HEK293 (cell line): ENCODE data around the gene SOX11.

Experiments used
- CTCF ChIA-PET: fragments of 350-600 bp; formaldehyde crosslinking; extraction: SDS; loops from one replicate; lab custom pipeline; 2021; ENCODE audit warnings: antibody characterized with exemption; lab: Yijun Ruan, JAX
- POLR2A ChIA-PET: fragments of 300-600 bp; formaldehyde crosslinking; extraction: SDS; loops from one replicate; lab custom pipeline; 2020; ENCODE audit warnings: antibody characterized with exemption, inconsistent platforms; lab: Yijun Ruan, JAX
- H3K27ac ChIP-seq: fragments of 200-500 bp; sonication (Bioruptor generic); 2 replicates; pipeline ENCODE4 v1.5.1; 2014; ENCODE audit warnings: low read depth, low read length, control low read depth, inconsistent platforms; ENCODE audit errors: extremely low read depth
- H3K36me3 ChIP-seq, 2 experiments: fragments of 200-500 bp in 1 of 2; sonication (Bioruptor generic) in 1 of 2; 1 replicate in 1 of 2; 2 replicates in 1 of 2; pipeline ENCODE4 v1.5.1; 2014 to 2017; ENCODE audit warnings: inconsistent platforms in 2 of 2, low read length in 2 of 2; ENCODE audit not compliant: control insufficient read depth in 2 of 2, insufficient read depth in 1 of 2
- H3K4me1 ChIP-seq: fragments of 200-500 bp; sonication (Bioruptor generic); 2 replicates; pipeline ENCODE4 v1.5.1; 2014; ENCODE audit warnings: mild to moderate bottlenecking, low read length, inconsistent platforms; ENCODE audit not compliant: control insufficient read depth, insufficient read depth
- H3K4me3 ChIP-seq: 2 replicates; pipeline ENCODE4 v1.5.1; 2011; ENCODE audit warnings: low read depth, mild to moderate bottlenecking, control low read depth, low read length, moderate library complexity
- H3K9me3 ChIP-seq: fragments of 200-500 bp; sonication (Bioruptor generic); 2 replicates; pipeline ENCODE4 v1.5.1; 2014; ENCODE audit warnings: low read depth, low read length, inconsistent platforms; ENCODE audit not compliant: control insufficient read depth, insufficient read depth
- BCL11B ChIP-seq: fragments of 450-650 bp; formaldehyde crosslinking; IDR thresholded peaks from 2 replicates; pipeline ENCODE4 v1.5.1; 2016; ENCODE audit warnings: low read depth, missing biosample characterization, missing genetic modification characterization
- GLI4 ChIP-seq: fragments of 450-650 bp; formaldehyde crosslinking; IDR thresholded peaks from 2 replicates; pipeline ENCODE4 v1.5.1; 2016; ENCODE audit warnings: missing biosample characterization, missing genetic modification characterization
- GLIS2 ChIP-seq: fragments of 450-650 bp; formaldehyde crosslinking; IDR thresholded peaks from 2 replicates; pipeline ENCODE4 v1.5.1; 2016; ENCODE audit warnings: missing biosample characterization, missing genetic modification characterization
- HOXC10 ChIP-seq: sonication (generic); formaldehyde crosslinking; IDR thresholded peaks from 2 replicates; pipeline ENCODE4 v1.8.1; 2023; ENCODE audit warnings: mild to moderate bottlenecking, missing genetic modification reagents
- MYNN ChIP-seq: fragments of 450-650 bp; formaldehyde crosslinking; IDR thresholded peaks from 2 replicates; pipeline ENCODE4 v1.5.1; 2016; ENCODE audit warnings: missing biosample characterization, missing genetic modification characterization, borderline replicate concordance
- OSR2 ChIP-seq: fragments of 450-650 bp; formaldehyde crosslinking; IDR thresholded peaks from 2 replicates; pipeline ENCODE4 v1.5.1; 2016; ENCODE audit warnings: missing biosample characterization, missing genetic modification characterization
- TCF7L2 ChIP-seq: IDR thresholded peaks from 2 replicates; pipeline ENCODE4 v1.6.1; 2011; ENCODE audit warnings: low read depth, mild to moderate bottlenecking, inconsistent platforms, low read length, moderate library complexity, borderline replicate concordance
- ZBTB48 ChIP-seq: fragments of 450-650 bp; formaldehyde crosslinking; IDR thresholded peaks from 2 replicates; pipeline ENCODE4 v1.5.1; 2016; ENCODE audit warnings: missing biosample characterization, missing genetic modification characterization
- ZFP37 ChIP-seq: fragments of 450-650 bp; formaldehyde crosslinking; IDR thresholded peaks from 2 replicates; pipeline ENCODE4 v1.5.1; 2016; ENCODE audit warnings: missing biosample characterization, missing genetic modification characterization
- ZNF202 ChIP-seq: fragments of 450-650 bp; formaldehyde crosslinking; IDR thresholded peaks from 2 replicates; pipeline ENCODE4 v1.5.1; 2016; ENCODE audit warnings: missing biosample characterization, missing genetic modification characterization, borderline replicate concordance
- ZNF274 ChIP-seq, 2 experiments: fragments of 200-500 bp in 1 of 2; fragments of 450-650 bp in 1 of 2; sonication (Bioruptor generic) in 1 of 2; formaldehyde crosslinking in 1 of 2; IDR thresholded peaks; 2 replicates each; pipeline versions ENCODE4 v1.5.1 to v1.6.1; 2014 to 2016; ENCODE audit warnings: borderline replicate concordance in 1 of 2, inconsistent platforms in 1 of 2, low read length in 1 of 2, missing biosample characterization in 1 of 2, missing genetic modification characterization in 1 of 2
- ZNF341 ChIP-seq: fragments of 450-650 bp; formaldehyde crosslinking; IDR thresholded peaks from 2 replicates; pipeline ENCODE4; 2016; ENCODE audit warnings: low read depth, missing biosample characterization, missing genetic modification characterization
- ZNF37A ChIP-seq: fragments of 450-650 bp; IDR thresholded peaks from 2 replicates; pipeline ENCODE4 v1.5.1; 2018; ENCODE audit warnings: missing biosample characterization, missing genetic modification characterization
- ZNF510 ChIP-seq: fragments of 450-650 bp; formaldehyde crosslinking; IDR thresholded peaks from 2 replicates; pipeline ENCODE4 v1.5.1; 2018; ENCODE audit warnings: mild to moderate bottlenecking, missing genetic modification characterization, missing biosample characterization; ENCODE audit not compliant: insufficient replicate concordance
- ZNF624 ChIP-seq: fragments of 450-650 bp; formaldehyde crosslinking; IDR thresholded peaks from 2 replicates; pipeline ENCODE4 v1.5.1; 2017; ENCODE audit warnings: missing biosample characterization, missing genetic modification characterization
- ZNF791 ChIP-seq: fragments of 450-650 bp; formaldehyde crosslinking; IDR thresholded peaks from 2 replicates; pipeline ENCODE4 v1.5.1; 2016; ENCODE audit warnings: missing biosample characterization, missing genetic modification characterization
- ZNF792 ChIP-seq: fragments of 450-650 bp; formaldehyde crosslinking; IDR thresholded peaks from 2 replicates; pipeline ENCODE4 v1.5.1; 2016; ENCODE audit warnings: missing biosample characterization, missing genetic modification characterization
- TF ChIP-seq, protein P1 (sequence below): fragments of 450-650 bp; formaldehyde crosslinking; IDR thresholded peaks from 2 replicates; pipeline ENCODE4 v1.5.1; 2016; ENCODE audit warnings: missing biosample characterization, missing genetic modification characterization
- TF ChIP-seq, protein P2 (sequence below): fragments of 450-650 bp; formaldehyde crosslinking; IDR thresholded peaks from 2 replicates; pipeline ENCODE4 v1.5.1; 2016; ENCODE audit warnings: missing biosample characterization, missing genetic modification characterization
- TF ChIP-seq, protein P3 (sequence below): sonication (generic); formaldehyde crosslinking; IDR thresholded peaks from 2 replicates; pipeline ENCODE4 v1.8.1; 2022; ENCODE audit warnings: mild to moderate bottlenecking, moderate library complexity, missing genetic modification reagents
- TF ChIP-seq, protein P4 (sequence below): fragments of 450-650 bp; formaldehyde crosslinking; IDR thresholded peaks from 2 replicates; pipeline ENCODE4 v1.5.1; 2016; ENCODE audit warnings: missing biosample characterization, missing genetic modification characterization
- TF ChIP-seq, protein P5 (sequence below): fragments of 450-650 bp; formaldehyde crosslinking; IDR thresholded peaks from 2 replicates; pipeline ENCODE4 v1.5.1; 2017; ENCODE audit warnings: missing biosample characterization, missing genetic modification characterization
- TF ChIP-seq, protein P6 (sequence below): fragments of 450-650 bp; formaldehyde crosslinking; optimal IDR thresholded peaks from 2 replicates; pipeline ENCODE3; 2016; ENCODE audit warnings: missing biosample characterization, mild to moderate bottlenecking, missing genetic modification characterization
- TF ChIP-seq, protein P7 (sequence below): fragments of 450-650 bp; IDR thresholded peaks from 2 replicates; pipeline ENCODE4 v1.5.1; 2018; ENCODE audit warnings: missing biosample characterization, missing genetic modification characterization

Gene SOX11

DNA sequence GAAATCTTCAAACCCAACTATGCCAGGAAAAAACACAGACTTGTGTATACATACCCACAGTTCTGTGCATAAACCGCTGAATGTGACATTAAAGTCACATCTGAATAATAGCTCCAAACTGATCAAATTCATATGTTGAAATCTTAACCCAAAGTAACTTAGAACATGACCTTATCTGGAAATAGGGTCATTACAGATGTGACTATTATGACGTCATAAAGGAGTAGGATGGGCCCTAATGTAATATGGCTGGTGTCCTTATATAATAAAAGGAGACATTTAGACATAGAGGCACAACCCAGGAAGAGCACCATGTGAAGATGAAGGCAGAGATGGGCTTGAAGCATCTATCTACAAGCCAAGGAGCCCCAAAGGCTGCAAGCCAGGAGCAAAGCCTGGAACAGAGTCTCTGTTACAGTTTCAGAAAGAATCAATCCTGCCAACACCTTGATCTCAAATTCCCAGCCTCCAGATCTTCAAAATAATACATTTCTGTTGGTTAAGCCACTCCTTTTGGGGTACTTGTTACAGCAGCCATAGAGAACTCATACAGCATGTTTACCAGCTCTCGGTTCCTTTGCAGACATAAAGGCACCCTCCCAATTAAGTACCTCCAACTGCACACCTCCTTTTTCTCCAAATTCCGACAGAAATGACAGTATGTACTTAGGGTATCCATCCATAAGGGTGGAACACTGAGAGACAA lies 27.6 kb downstream of the SOX11 start:
- H3K36me3 ChIP-seq, result no peaks in the 10 kb centered on the region
- ChIA-PET CTCF (interaction anchor here (0.6 kb wide), 1 partner anchor 484 kb away, joined by 3 read pairs; no protein-coding TSS in a partner anchor), POLR2A (no interaction called here)
- no peak overlapping the region for H3K27ac ChIP-seq
- no peaks in the 10 kb centered on the region for H3K9me3 ChIP-seq
- H3K4me3 ChIP-seq, result no peak overlapping the region
- H3K4me1 ChIP-seq, result no peaks in the 10 kb centered on the region
- TF ChIP-seq ZNF202 (tag by site-specific recombination) (no peak), GLIS2 (tag by site-specific recombination) (no peak), ZNF624 (no peak), ZNF341 (no peak), ZBTB48 (tag by site-specific recombination) (no peak), ZFP37 (no peak), BCL11B (no peak), HOXC10 (CRISPR knock-in tag) (no peak), MYNN (tag by site-specific recombination) (no peak)
- TF ChIP-seq, protein P1, sequence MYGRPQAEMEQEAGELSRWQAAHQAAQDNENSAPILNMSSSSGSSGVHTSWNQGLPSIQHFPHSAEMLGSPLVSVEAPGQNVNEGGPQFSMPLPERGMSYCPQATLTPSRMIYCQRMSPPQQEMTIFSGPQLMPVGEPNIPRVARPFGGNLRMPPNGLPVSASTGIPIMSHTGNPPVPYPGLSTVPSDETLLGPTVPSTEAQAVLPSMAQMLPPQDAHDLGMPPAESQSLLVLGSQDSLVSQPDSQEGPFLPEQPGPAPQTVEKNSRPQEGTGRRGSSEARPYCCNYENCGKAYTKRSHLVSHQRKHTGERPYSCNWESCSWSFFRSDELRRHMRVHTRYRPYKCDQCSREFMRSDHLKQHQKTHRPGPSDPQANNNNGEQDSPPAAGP (tag by site-specific recombination), result no peak
- TF ChIP-seq, protein P2, sequence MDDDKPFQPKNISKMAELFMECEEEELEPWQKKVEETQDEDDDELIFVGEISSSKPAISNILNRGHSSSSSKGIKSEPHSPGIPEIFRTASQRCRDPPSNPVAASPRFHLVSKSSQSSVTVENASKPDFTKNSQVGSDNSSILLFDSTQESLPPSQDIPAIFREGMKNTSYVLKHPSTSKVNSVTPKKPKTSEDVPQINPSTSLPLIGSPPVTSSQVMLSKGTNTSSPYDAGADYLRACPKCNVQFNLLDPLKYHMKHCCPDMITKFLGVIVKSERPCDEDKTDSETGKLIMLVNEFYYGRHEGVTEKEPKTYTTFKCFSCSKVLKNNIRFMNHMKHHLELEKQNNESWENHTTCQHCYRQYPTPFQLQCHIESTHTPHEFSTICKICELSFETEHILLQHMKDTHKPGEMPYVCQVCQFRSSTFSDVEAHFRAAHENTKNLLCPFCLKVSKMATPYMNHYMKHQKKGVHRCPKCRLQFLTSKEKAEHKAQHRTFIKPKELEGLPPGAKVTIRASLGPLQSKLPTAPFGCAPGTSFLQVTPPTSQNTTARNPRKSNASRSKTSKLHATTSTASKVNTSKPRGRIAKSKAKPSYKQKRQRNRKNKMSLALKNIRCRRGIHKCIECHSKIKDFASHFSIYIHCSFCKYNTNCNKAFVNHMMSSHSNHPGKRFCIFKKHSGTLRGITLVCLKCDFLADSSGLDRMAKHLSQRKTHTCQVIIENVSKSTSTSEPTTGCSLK (tag by site-specific recombination), result no peak
- TF ChIP-seq, protein P3, sequence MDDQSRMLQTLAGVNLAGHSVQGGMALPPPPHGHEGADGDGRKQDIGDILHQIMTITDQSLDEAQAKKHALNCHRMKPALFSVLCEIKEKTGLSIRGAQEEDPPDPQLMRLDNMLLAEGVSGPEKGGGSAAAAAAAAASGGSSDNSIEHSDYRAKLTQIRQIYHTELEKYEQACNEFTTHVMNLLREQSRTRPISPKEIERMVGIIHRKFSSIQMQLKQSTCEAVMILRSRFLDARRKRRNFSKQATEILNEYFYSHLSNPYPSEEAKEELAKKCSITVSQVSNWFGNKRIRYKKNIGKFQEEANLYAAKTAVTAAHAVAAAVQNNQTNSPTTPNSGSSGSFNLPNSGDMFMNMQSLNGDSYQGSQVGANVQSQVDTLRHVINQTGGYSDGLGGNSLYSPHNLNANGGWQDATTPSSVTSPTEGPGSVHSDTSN (CRISPR knock-in tag), result no peak
- TF ChIP-seq, protein P4, sequence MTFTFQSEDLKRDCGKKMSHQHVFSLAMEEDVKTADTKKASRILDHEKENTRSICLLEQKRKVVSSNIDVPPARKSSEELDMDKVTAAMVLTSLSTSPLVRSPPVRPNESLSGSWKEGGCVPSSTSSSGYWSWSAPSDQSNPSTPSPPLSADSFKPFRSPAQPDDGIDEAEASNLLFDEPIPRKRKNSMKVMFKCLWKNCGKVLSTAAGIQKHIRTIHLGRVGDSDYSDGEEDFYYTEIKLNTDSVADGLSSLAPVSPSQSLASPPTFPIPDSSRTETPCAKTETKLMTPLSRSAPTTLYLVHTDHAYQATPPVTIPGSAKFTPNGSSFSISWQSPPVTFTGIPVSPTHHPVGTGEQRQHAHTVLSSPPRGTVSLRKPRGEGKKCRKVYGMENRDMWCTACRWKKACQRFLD (tag by site-specific recombination), result no peak

DNA sequence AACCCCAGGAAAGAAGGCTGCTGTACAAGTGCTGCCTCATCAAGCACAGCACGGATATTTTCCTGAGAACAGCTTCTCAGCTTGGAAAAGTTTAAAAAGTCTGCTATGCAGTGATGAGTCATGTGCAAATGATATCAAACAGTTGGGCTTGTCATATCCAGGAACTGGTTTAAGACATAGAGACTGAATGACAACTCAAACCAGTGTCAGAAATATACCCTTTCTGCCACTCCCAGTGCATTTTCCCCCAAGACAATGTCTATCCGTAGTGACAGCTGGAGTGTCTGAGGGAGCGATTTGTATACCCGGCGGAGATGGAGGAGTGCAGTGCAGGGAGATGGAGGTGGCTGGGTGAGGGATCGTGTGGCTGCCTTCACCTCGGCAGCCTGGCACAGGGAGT lies 28.2 kb downstream of the SOX11 start:
- ChIA-PET POLR2A (no interaction called here), CTCF (no interaction called here)
- Histone ChIP-seq H3K27ac (no peak overlapping the region), H3K9me3 (no peaks in the 10 kb centered on the region), H3K4me3 (no peak overlapping the region), H3K36me3 (no peaks in the 10 kb centered on the region), H3K4me1 (no peaks in the 10 kb centered on the region)
- TF ChIP-seq TCF7L2 (no peak), ZNF510 (tag by site-specific recombination) (no peak), ZNF792 (tag by site-specific recombination) (no peak), ZNF274 (IDR thresholded peaks at IDR 0.05; ENCODE audit: low read length) (no peak), ZNF274 (tag by site-specific recombination; IDR thresholded peaks at IDR 0.05; ENCODE audit: borderline replicate concordance) (no peak), ZNF791 (tag by site-specific recombination) (no peak), GLI4 (no peak), ZNF37A (tag by site-specific recombination) (no peak), OSR2 (tag by site-specific recombination) (no peak)
- TF ChIP-seq, protein P5, sequence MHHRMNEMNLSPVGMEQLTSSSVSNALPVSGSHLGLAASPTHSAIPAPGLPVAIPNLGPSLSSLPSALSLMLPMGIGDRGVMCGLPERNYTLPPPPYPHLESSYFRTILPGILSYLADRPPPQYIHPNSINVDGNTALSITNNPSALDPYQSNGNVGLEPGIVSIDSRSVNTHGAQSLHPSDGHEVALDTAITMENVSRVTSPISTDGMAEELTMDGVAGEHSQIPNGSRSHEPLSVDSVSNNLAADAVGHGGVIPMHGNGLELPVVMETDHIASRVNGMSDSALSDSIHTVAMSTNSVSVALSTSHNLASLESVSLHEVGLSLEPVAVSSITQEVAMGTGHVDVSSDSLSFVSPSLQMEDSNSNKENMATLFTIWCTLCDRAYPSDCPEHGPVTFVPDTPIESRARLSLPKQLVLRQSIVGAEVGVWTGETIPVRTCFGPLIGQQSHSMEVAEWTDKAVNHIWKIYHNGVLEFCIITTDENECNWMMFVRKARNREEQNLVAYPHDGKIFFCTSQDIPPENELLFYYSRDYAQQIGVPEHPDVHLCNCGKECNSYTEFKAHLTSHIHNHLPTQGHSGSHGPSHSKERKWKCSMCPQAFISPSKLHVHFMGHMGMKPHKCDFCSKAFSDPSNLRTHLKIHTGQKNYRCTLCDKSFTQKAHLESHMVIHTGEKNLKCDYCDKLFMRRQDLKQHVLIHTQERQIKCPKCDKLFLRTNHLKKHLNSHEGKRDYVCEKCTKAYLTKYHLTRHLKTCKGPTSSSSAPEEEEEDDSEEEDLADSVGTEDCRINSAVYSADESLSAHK (tag by site-specific recombination), result no peak
- TF ChIP-seq, protein P6, sequence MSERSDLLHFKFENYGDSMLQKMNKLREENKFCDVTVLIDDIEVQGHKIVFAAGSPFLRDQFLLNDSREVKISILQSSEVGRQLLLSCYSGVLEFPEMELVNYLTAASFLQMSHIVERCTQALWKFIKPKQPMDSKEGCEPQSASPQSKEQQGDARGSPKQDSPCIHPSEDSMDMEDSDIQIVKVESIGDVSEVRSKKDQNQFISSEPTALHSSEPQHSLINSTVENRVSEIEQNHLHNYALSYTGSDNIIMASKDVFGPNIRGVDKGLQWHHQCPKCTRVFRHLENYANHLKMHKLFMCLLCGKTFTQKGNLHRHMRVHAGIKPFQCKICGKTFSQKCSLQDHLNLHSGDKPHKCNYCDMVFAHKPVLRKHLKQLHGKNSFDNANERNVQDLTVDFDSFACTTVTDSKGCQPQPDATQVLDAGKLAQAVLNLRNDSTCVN, result no peak
- TF ChIP-seq, protein P7, sequence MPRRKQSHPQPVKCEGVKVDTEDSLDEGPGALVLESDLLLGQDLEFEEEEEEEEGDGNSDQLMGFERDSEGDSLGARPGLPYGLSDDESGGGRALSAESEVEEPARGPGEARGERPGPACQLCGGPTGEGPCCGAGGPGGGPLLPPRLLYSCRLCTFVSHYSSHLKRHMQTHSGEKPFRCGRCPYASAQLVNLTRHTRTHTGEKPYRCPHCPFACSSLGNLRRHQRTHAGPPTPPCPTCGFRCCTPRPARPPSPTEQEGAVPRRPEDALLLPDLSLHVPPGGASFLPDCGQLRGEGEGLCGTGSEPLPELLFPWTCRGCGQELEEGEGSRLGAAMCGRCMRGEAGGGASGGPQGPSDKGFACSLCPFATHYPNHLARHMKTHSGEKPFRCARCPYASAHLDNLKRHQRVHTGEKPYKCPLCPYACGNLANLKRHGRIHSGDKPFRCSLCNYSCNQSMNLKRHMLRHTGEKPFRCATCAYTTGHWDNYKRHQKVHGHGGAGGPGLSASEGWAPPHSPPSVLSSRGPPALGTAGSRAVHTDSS (tag by site-specific recombination), result no peak
